Measurements from ENCODE around the gene MCEMP1.

MCEMP1 gene

DNA sequence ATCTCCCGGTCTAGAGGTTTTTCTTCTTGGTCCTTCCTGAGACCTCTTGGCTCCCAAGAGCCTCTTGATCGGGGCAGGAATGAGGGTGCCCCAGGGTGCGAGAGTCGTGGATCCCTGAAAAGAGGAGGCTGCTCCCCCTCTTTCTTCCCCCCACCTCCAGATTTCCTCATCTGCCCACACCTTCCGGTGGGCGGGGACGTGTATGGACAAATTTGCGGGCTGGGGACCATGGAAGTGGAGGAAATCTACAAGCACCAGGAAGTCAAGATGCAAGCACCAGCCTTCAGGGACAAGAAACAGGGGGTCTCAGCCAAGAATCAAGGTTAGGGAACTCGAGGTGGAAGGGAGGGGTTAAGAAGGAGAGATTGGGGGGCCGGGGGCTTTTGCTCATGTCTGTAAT is at the start of gene MCEMP1:
Gene MCEMP1, plus strand, starts transcription at position 237 of the 400 bp plus-strand sequence. Its CDS starts 31 bp downstream, at position 268.
- Histone ChIP-seq H3K27me3 (ENCODE audit: control insufficient read depth in 5 of 5, insufficient read depth in 4 of 5, low read length in 5 of 5) (peaks cover 13 to 32% (median 27%) of the 10 kb centered on the region in 5 donors), H3K4me1 (ENCODE audit: control insufficient read depth in 5 of 5, insufficient read depth in 5 of 5, low read length in 5 of 5) (peaks cover 0 to 26% (median 14%) of the 10 kb centered on the region in 5 donors), H3K4me3 (ENCODE audit: low read depth in 1 of 5, low read length in 5 of 5) (no peak within 1 kb of the TSS), H3K9me3 (ENCODE audit: control insufficient read depth in 5 of 5, low read length in 5 of 5) (peaks cover 0 to 9% (median 5%) of the 10 kb centered on the region in 5 donors), H3K9ac (ENCODE audit: low read length in 5 of 5) (no peak within 1 kb of the TSS), H3K27ac (ENCODE audit: low read depth, low read length) (no peak within 1 kb of the TSS), H3K36me3 (ENCODE audit: control insufficient read depth in 5 of 5, insufficient read depth in 5 of 5, low read length in 5 of 5) (no peaks in the 10 kb centered on the region)

DNA sequence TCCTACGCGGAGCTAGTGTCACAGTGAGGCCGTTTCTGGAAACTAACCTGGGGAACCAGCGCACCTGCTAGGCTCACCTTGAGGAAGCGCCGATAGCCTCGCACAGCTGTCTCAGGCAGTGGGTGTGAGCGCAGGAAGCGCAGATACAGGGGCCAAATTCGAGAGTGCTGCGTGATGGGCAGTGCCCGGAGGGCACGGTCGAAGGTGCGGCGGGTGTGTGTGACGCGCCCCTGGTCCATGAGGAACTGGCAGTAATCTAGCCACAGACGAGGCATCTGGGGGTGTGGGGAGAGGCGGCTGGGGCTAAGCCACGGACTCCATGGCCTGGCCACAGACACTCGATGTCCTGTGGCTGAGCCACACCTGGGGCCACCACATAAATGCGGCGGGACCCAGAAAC is 49.7 kb upstream of the MCEMP1 start:
- Histone ChIP-seq H3K9ac (ENCODE audit: low read length in 5 of 5) (no peak overlapping the region), H3K27me3 (ENCODE audit: control insufficient read depth in 5 of 5, insufficient read depth in 4 of 5, low read length in 5 of 5) (no peaks in the 10 kb centered on the region), H3K4me3 (ENCODE audit: low read depth in 1 of 5, low read length in 5 of 5) (no peak overlapping the region), H3K27ac (ENCODE audit: low read depth, low read length) (no peak overlapping the region), H3K9me3 (ENCODE audit: control insufficient read depth in 5 of 5, low read length in 5 of 5) (no peaks in the 10 kb centered on the region), H3K4me1 (ENCODE audit: control insufficient read depth in 5 of 5, insufficient read depth in 5 of 5, low read length in 5 of 5) (peaks cover 5 to 34% (median 28%) of the 10 kb centered on the region in 5 donors), H3K36me3 (ENCODE audit: control insufficient read depth in 5 of 5, insufficient read depth in 5 of 5, low read length in 5 of 5) (peaks cover 0 to 61% (median 51%) of the 10 kb centered on the region in 5 donors)

GRCh38 chr19:7628589-7629311 is 48.1 kb upstream of the MCEMP1 start:
- Histone ChIP-seq H3K27me3 (ENCODE audit: control insufficient read depth in 5 of 5, insufficient read depth in 4 of 5, low read length in 5 of 5) (no peaks in the 10 kb centered on the region), H3K36me3 (ENCODE audit: control insufficient read depth in 5 of 5, insufficient read depth in 5 of 5, low read length in 5 of 5) (peaks cover 0 to 51% (median 35%) of the 10 kb centered on the region in 5 donors), H3K9ac (ENCODE audit: low read length in 5 of 5) (peak overlapping the region; percentile 87 to 98 (median 93)), H3K4me3 (ENCODE audit: low read depth in 1 of 5, low read length in 5 of 5) (peak overlapping the region; percentile 83 to 100 (median 99)), H3K9me3 (ENCODE audit: control insufficient read depth in 5 of 5, low read length in 5 of 5) (no peaks in the 10 kb centered on the region), H3K27ac (ENCODE audit: low read depth, low read length) (peak overlapping the region; percentile 74), H3K4me1 (ENCODE audit: control insufficient read depth in 5 of 5, insufficient read depth in 5 of 5, low read length in 5 of 5) (peaks cover 5 to 34% (median 28%) of the 10 kb centered on the region in 5 donors)

DNA sequence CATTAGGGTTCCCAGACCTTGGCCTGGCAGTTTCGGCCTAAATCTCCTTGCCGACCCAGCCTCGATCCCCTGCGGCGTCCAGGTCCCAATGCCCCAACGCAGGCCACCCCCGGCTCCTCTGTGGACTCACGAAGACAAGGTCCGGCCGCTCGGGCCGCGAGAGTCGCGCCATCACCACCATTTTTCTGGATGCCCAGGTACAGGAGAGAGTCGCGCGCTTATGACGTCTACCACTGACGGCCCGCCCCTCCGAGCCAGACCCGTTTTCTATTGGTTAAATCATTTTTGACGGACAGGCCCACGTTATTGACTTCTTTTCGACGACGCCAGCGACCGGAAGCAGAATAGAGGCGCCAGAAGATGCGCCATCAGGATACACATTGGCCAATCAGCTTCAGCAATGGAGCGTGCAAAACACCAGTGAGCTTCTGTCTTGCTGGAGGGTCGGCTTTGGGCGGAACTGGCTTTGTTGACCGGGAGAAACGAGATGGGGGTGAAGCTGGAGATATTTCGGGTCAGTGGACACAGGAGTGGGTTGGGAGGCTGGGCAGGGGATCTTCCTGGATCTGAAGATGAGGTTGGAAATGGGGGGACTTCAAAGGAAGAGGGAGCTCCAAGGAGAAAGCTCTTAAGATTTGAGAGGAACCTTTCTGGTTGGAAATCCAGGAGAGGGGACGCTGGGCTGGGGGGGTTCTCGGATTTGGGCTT is 47.4 kb upstream of the MCEMP1 start, which contains the start of the genes PET100 and XAB2:
Gene PET100, plus strand, starts transcription at position 447 of the 708 bp plus-strand sequence. Its CDS starts 41 bp downstream, at position 488.
Gene XAB2, minus strand, starts transcription at position 199 of the 708 bp plus-strand sequence. Its CDS starts 18 bp downstream, at position 181.
- Histone ChIP-seq H3K9ac (ENCODE audit: low read length in 5 of 5) (peak within 1 kb of the TSS; percentile 87 to 98 (median 93)), H3K27ac (ENCODE audit: low read depth, low read length) (peak within 1 kb of the TSS; percentile 74), H3K36me3 (ENCODE audit: control insufficient read depth in 5 of 5, insufficient read depth in 5 of 5, low read length in 5 of 5) (peaks cover 0 to 44% (median 28%) of the 10 kb centered on the region in 5 donors), H3K4me1 (ENCODE audit: control insufficient read depth in 5 of 5, insufficient read depth in 5 of 5, low read length in 5 of 5) (peaks cover 5 to 34% (median 28%) of the 10 kb centered on the region in 5 donors), H3K9me3 (ENCODE audit: control insufficient read depth in 5 of 5, low read length in 5 of 5) (no peaks in the 10 kb centered on the region), H3K4me3 (ENCODE audit: low read depth in 1 of 5, low read length in 5 of 5) (peak within 1 kb of the TSS; percentile 83 to 100 (median 99)), H3K27me3 (ENCODE audit: control insufficient read depth in 5 of 5, insufficient read depth in 4 of 5, low read length in 5 of 5) (peaks cover 0 to under 1% (median 0%) of the 10 kb centered on the region in 5 donors)

DNA sequence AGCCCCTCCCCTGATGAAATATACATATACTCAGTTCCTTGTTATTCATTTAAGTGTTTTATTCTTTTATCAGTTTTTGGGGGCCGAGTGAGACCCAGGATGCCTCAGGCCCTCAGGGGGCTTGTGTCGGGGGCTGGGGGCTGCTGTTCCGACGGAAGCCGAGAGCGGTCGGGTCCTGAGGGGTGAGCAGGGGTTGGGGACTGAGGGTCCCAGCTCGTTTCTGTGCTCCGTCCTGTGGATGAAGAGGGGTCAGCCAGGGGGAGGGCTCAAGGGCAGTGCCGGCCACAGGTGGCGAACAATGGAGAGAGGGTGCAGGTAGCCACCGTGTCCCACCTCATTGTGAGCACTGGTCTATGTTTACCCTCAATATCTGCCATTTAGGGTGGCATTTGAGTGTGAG is 45.3 kb upstream of the MCEMP1 start:
- Histone ChIP-seq H3K27me3 (ENCODE audit: control insufficient read depth in 5 of 5, insufficient read depth in 4 of 5, low read length in 5 of 5) (peaks cover 1 to 15% (median 11%) of the 10 kb centered on the region in 5 donors), H3K9me3 (ENCODE audit: control insufficient read depth in 5 of 5, low read length in 5 of 5) (no peaks in the 10 kb centered on the region), H3K4me3 (ENCODE audit: low read depth in 1 of 5, low read length in 5 of 5) (no peak overlapping the region), H3K36me3 (ENCODE audit: control insufficient read depth in 5 of 5, insufficient read depth in 5 of 5, low read length in 5 of 5) (peaks cover 0 to 24% (median 11%) of the 10 kb centered on the region in 5 donors), H3K9ac (ENCODE audit: low read length in 5 of 5) (no peak overlapping the region), H3K4me1 (ENCODE audit: control insufficient read depth in 5 of 5, insufficient read depth in 5 of 5, low read length in 5 of 5) (peaks cover 5 to 34% (median 29%) of the 10 kb centered on the region in 5 donors), H3K27ac (ENCODE audit: low read depth, low read length) (no peak overlapping the region)

GRCh38 chr19:7632340-7633203 is 44.3 kb upstream of the MCEMP1 start:
- H3K4me1 ChIP-seq (ENCODE audit: control insufficient read depth in 5 of 5, insufficient read depth in 5 of 5, low read length in 5 of 5): peaks cover 5 to 32% (median 29%) of the 10 kb centered on the region in 5 donors
- peaks cover 0 to 17% (median 8%) of the 10 kb centered on the region in 5 donors for H3K36me3 ChIP-seq (ENCODE audit: control insufficient read depth in 5 of 5, insufficient read depth in 5 of 5, low read length in 5 of 5)
- no peak overlapping the region for H3K27ac ChIP-seq (ENCODE audit: low read depth, low read length)
- H3K9ac ChIP-seq (ENCODE audit: low read length in 5 of 5): no peak overlapping the region
- H3K9me3 ChIP-seq (ENCODE audit: control insufficient read depth in 5 of 5, low read length in 5 of 5): no peaks in the 10 kb centered on the region
- H3K4me3 ChIP-seq (ENCODE audit: low read depth in 1 of 5, low read length in 5 of 5): no peak overlapping the region
- H3K27me3 ChIP-seq (ENCODE audit: control insufficient read depth in 5 of 5, insufficient read depth in 4 of 5, low read length in 5 of 5): peaks cover 6 to 18% (median 15%) of the 10 kb centered on the region in 5 donors

DNA sequence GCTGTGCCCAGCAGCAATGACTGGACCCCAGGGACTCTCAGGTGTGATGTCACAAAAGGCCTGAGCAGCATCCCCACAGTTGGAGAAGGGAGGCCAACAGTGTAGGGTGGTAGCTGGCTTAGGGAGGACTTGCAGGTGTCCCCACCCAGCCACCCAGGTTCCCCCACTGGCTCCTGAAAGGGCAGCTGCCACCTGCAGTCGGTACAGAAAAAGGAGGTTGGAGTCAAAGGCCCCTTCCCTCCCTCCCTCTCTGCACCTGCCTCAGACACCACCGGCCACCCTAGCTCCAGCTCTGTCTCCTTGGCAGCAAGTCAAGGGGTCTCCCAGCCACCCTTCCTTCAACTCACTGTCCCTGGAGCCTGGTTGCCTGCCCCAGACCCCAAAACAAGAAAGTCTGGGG is 43.2 kb upstream of the MCEMP1 start, which contains the start of gene PCP2:
Gene PCP2, minus strand, starts transcription at position 22 of the 400 bp plus-strand sequence. CDS start 262 bp downstream, outside the sequence.
- H3K4me1 ChIP-seq (ENCODE audit: control insufficient read depth in 5 of 5, insufficient read depth in 5 of 5, low read length in 5 of 5): peaks cover 5 to 22% (median 18%) of the 10 kb centered on the region in 5 donors
- H3K27me3 ChIP-seq (ENCODE audit: control insufficient read depth in 5 of 5, insufficient read depth in 4 of 5, low read length in 5 of 5): peaks cover 7 to 26% (median 19%) of the 10 kb centered on the region in 5 donors
- H3K9me3 ChIP-seq (ENCODE audit: control insufficient read depth in 5 of 5, low read length in 5 of 5): no peaks in the 10 kb centered on the region
- H3K27ac ChIP-seq (ENCODE audit: low read depth, low read length): no peak within 1 kb of the TSS
- no peak within 1 kb of the TSS for H3K9ac ChIP-seq (ENCODE audit: low read length in 5 of 5)
- H3K36me3 ChIP-seq (ENCODE audit: control insufficient read depth in 5 of 5, insufficient read depth in 5 of 5, low read length in 5 of 5): peaks cover 0 to 13% (median 8%) of the 10 kb centered on the region in 5 donors
- H3K4me3 ChIP-seq (ENCODE audit: low read depth in 1 of 5, low read length in 5 of 5): no peak within 1 kb of the TSS

GRCh38 chr19:7635670-7636069 is 41.2 kb upstream of the MCEMP1 start:
- Histone ChIP-seq H3K36me3 (ENCODE audit: control insufficient read depth in 5 of 5, insufficient read depth in 5 of 5, low read length in 5 of 5) (peaks cover 0 to 19% (median 8%) of the 10 kb centered on the region in 5 donors), H3K9me3 (ENCODE audit: control insufficient read depth in 5 of 5, low read length in 5 of 5) (no peaks in the 10 kb centered on the region), H3K9ac (ENCODE audit: low read length in 5 of 5) (no peak overlapping the region), H3K4me3 (ENCODE audit: low read depth in 1 of 5, low read length in 5 of 5) (no peak overlapping the region), H3K27me3 (ENCODE audit: control insufficient read depth in 5 of 5, insufficient read depth in 4 of 5, low read length in 5 of 5) (peaks cover 7 to 31% (median 21%) of the 10 kb centered on the region in 5 donors), H3K4me1 (ENCODE audit: control insufficient read depth in 5 of 5, insufficient read depth in 5 of 5, low read length in 5 of 5) (peaks cover 0 to 9% (median 4%) of the 10 kb centered on the region in 5 donors), H3K27ac (ENCODE audit: low read depth, low read length) (no peak overlapping the region)

GRCh38 chr19:7636317-7636690 is 40.6 kb upstream of the MCEMP1 start:
- peaks cover 7 to 31% (median 21%) of the 10 kb centered on the region in 5 donors for H3K27me3 ChIP-seq (ENCODE audit: control insufficient read depth in 5 of 5, insufficient read depth in 4 of 5, low read length in 5 of 5)
- H3K9me3 ChIP-seq (ENCODE audit: control insufficient read depth in 5 of 5, low read length in 5 of 5): no peaks in the 10 kb centered on the region
- peaks cover 0 to 19% (median 8%) of the 10 kb centered on the region in 5 donors for H3K36me3 ChIP-seq (ENCODE audit: control insufficient read depth in 5 of 5, insufficient read depth in 5 of 5, low read length in 5 of 5)
- no peak overlapping the region for H3K9ac ChIP-seq (ENCODE audit: low read length in 5 of 5)
- peaks cover 0 to 8% (median 0%) of the 10 kb centered on the region in 5 donors for H3K4me1 ChIP-seq (ENCODE audit: control insufficient read depth in 5 of 5, insufficient read depth in 5 of 5, low read length in 5 of 5)
- H3K4me3 ChIP-seq (ENCODE audit: low read depth in 1 of 5, low read length in 5 of 5): peak overlapping the region in 2 of 5 donors; percentile 49 to 60
- H3K27ac ChIP-seq (ENCODE audit: low read depth, low read length): no peak overlapping the region
